Stomach (tissue), 4 donors: ENCODE data around the gene ZCCHC14.

Experiments
- CTCF ChIP-seq, 7 experiments: fragments of 450-650 bp in 4 of 7; fragments of 200-600 bp in 3 of 7; sonication (generic) in 3 of 7; IDR thresholded peaks; one replicate each; pipeline ENCODE4 v1.5.1; 2016 to 2019; ENCODE audit warnings: antibody characterized with exemption in 7 of 7, control low read depth in 2 of 7, mild to moderate bottlenecking in 1 of 7
- POLR2AphosphoS5 ChIP-seq, 3 donors: sonication (generic); formaldehyde crosslinking; IDR thresholded peaks; one replicate each; pipeline ENCODE4 v1.6.1; 2016; ENCODE audit warnings: antibody characterized with exemption in 3 of 3

- TF ChIP-seq POLR2AphosphoS5 (IDR thresholded peaks at IDR 0.05) (no peak), CTCF (IDR thresholded peaks at IDR 0.05) (no peak)
These were observed 2.6 kb downstream of the ZCCHC14 start for GRCh38 chr16:87490096-87490798.
